ENCODE results near the gene ESPN. TPM values are rescaled to one million over a fixed set of nuclear protein-coding genes. Genes with fewer than 3 reads are reported as not detected.

ESPN gene
- total RNA-seq, 4 donors from 2014 or later, result 40.2 to 368 (median 157) TPM

DNA sequence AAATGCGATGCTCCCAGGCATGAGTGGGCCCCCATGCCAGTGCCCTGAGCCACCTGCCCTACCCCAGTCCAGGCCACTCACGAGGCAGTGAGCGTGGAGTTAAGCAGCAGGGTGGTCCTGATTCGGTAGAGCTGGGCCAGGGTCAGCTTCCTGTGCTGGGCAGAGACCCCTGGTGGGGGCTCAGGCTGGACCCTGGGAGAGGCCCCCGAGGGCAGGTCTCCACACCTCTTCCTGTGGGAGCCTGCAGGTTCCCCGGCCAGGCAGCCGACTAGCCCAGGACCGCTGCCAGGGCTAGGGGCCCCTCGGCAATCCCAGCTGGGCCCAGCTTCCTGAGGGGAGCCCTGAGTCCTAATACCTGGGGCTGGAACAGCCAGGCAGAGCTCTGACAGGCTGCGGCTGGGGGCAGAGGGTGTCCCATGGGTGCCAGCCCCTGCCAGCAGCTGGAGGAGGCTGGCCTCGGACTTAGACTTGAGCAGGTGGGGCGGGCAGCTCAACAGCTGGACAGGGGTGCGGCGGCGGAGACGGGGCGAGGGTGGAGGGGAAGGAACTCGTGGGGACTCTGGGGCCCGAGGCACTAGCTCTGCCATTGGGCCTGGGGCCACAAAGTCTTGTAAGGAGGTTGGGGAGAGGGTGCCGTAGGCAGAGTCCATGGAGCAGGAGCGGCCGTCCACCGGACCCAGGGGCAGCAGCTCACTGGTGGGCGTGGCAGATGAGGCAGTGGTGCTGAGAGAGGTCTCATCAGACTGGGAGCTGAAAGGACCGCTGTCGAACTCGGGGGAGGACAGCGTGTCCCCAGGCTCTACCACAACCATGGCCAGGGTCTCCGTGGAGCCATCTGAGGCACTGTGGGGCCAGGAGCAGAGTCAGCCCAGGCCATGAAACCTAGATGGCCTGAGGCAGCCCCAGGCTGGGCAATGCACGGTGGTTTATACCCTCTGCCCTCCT is 43.4 kb downstream of the ESPN start:
- no peak for TF ChIP-seq POLR2AphosphoS5 (IDR thresholded peaks at IDR 0.05)
- no peak for TF ChIP-seq POLR2A (IDR thresholded peaks at IDR 0.05)
- no peak for TF ChIP-seq EP300 (IDR thresholded peaks at IDR 0.05; ENCODE audit: low read depth)
- TF ChIP-seq, protein P1, sequence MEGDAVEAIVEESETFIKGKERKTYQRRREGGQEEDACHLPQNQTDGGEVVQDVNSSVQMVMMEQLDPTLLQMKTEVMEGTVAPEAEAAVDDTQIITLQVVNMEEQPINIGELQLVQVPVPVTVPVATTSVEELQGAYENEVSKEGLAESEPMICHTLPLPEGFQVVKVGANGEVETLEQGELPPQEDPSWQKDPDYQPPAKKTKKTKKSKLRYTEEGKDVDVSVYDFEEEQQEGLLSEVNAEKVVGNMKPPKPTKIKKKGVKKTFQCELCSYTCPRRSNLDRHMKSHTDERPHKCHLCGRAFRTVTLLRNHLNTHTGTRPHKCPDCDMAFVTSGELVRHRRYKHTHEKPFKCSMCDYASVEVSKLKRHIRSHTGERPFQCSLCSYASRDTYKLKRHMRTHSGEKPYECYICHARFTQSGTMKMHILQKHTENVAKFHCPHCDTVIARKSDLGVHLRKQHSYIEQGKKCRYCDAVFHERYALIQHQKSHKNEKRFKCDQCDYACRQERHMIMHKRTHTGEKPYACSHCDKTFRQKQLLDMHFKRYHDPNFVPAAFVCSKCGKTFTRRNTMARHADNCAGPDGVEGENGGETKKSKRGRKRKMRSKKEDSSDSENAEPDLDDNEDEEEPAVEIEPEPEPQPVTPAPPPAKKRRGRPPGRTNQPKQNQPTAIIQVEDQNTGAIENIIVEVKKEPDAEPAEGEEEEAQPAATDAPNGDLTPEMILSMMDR (IDR thresholded peaks at IDR 0.05), result no peak
- 92 to 100% methylated on average over 1 to 29 of the region's 30 CpGs for WGBS, 2 donors (ENCODE audit: low coverage in 1 of 2)
- no peak overlapping the region for H3K4me3 ChIP-seq
- no peaks in the 10 kb centered on the region for H3K9me3 ChIP-seq
- H3K4me1 ChIP-seq, result peaks cover 0 to 17% (median 7%) of the 10 kb centered on the region in 4 donors
- in situ Hi-C loops (cut with MboI; ENCODE audit: low pct_ligation_motif_present in 1 of 4, low pct_unique_long_range_greater_than_20kb in 1 of 4, low sequenced_read_pairs in 3 of 4), result no loop called here
- intact Hi-C loops (cut with DNase I; ENCODE audit: low total_unique reads), result no loop called here
- H3K27me3 ChIP-seq, result peaks cover 11% of the 10 kb centered on the region
- no peak overlapping the region for H3K27ac ChIP-seq
- H3K36me3 ChIP-seq, result no peaks in the 10 kb centered on the region
- DNase-seq, result no peak

DNA sequence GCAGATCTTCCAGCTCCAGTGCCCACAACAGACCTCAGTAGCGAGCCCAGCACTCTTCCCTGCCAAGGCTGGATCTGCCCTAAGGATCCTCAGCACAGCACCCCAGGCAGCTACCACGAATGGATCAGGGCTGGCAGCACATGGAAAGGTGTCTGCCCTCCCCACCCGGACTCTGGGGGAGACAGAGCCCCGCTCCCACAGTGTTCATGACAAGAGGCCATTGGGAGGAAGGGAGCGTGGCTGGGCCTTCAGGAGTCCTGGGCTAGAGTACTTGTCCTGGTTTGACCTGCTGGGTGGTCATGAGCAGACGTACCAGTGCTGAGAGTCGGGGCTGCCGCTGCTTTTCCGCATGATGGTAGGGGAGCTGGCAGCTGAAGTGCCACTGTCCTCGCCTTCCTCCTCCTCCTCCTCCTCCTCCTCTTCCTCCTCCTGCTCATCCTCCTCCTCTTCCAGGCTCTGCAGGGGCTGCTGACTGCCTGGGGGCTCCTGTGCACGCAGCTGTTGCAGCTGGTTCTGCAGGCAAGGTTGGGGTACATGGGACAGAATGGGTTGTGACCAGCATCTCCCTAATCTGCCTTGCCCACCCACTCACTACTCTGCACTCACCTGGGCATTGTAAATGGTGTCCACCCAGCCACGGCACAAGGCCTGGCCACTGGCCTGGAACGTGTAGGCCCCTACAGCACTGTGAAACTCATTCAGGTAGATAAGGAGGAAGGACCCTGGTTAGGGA is 44.3 kb downstream of the ESPN start:
- Histone ChIP-seq H3K27me3 (peaks cover 11% of the 10 kb centered on the region), H3K4me1 (peaks cover 0 to 23% (median 10%) of the 10 kb centered on the region in 4 donors), H3K36me3 (no peaks in the 10 kb centered on the region), H3K4me3 (no peak overlapping the region), H3K9me3 (no peaks in the 10 kb centered on the region), H3K27ac (no peak overlapping the region)
- intact Hi-C loops (cut with DNase I; ENCODE audit: low total_unique reads), result no loop called here
- TF ChIP-seq EP300 (IDR thresholded peaks at IDR 0.05; ENCODE audit: low read depth) (no peak), POLR2AphosphoS5 (IDR thresholded peaks at IDR 0.05) (no peak), POLR2A (IDR thresholded peaks at IDR 0.05) (no peak)
- TF ChIP-seq, protein P1 (IDR thresholded peaks at IDR 0.05), result no peak
- 97 to 100% methylated on average over 2 to 11 of the region's 13 CpGs for WGBS, 2 donors (ENCODE audit: low coverage in 1 of 2)
- in situ Hi-C loops (cut with MboI; ENCODE audit: low pct_ligation_motif_present in 1 of 4, low pct_unique_long_range_greater_than_20kb in 1 of 4, low sequenced_read_pairs in 3 of 4), result no loop called here
- no peak for DNase-seq

DNA sequence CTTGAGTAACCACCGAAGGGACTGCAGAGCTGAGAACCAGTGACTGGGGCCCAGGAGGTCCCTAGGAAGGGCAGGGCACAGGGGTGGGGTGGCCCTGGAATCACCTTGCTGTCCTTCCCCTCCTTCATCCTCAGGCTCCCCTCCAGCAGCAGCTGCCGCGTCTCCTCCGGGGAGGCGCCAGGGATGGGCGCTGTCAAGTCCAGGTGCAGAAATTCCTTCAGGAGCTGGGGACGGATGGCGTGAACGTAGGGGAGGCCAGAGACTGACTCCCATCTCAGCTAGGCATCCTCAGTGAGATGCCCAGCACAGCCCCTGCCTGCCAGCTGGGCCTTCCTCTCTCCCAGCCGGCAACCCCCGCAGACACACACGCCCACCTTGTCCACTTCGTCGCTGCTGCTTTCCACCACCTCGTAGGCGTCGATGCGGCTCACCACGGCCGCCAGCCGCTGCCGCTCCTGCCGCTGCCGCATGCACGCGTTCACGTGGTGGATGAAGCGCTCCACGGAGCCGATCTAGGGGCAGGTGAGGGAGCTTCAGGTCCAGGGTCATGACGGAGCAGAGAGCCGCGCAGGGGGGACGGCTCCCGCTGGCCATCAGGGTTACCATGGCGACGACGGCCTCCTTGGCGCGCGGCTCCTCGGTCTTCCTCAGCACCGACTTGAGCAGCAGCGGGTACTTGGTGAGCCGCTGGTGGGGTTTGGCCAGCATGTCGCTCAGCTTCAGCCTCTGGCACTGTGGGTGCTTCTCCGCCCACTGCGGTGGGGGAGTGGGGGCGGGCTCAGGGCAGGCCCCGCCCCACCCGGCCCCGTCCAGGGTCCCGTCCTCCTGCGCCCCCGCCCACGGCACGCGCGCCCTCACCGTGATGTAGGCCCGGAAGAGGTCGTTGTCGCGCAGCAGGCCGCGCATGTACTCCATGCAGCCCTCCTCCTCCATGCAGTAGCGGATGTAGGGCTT is 45.8 kb downstream of the ESPN start:
- no peak for DNase-seq
- TF ChIP-seq, protein P1 (IDR thresholded peaks at IDR 0.05), result no peak
- TF ChIP-seq EP300 (IDR thresholded peaks at IDR 0.05; ENCODE audit: low read depth) (no peak), POLR2AphosphoS5 (IDR thresholded peaks at IDR 0.05) (no peak), POLR2A (IDR thresholded peaks at IDR 0.05) (no peak)
- Histone ChIP-seq H3K4me1 (peaks cover 1 to 27% (median 14%) of the 10 kb centered on the region in 4 donors), H3K36me3 (no peaks in the 10 kb centered on the region), H3K4me3 (no peak overlapping the region), H3K27ac (peak overlapping the region; percentile 89 to 93 (median 92)), H3K9me3 (no peaks in the 10 kb centered on the region), H3K27me3 (peaks cover 9% of the 10 kb centered on the region)
- in situ Hi-C loops (cut with MboI; ENCODE audit: low pct_ligation_motif_present in 1 of 4, low pct_unique_long_range_greater_than_20kb in 1 of 4, low sequenced_read_pairs in 3 of 4), result no loop called here
- WGBS, 2 donors (ENCODE audit: low coverage in 1 of 2), result 87 to 93% methylated on average over 3 to 66 of the region's 67 CpGs
- intact Hi-C loops (cut with DNase I; ENCODE audit: low total_unique reads), result no loop called here

Data from transverse colon (tissue), 4 donors.